ENCODE data around the gene HDAC4. TPM values are rescaled to one million over a fixed set of nuclear protein-coding genes. Genes with fewer than 3 reads are reported as not detected.

The HDAC4 gene
- total RNA-seq, 1 experiment from 2014 or later, result 32.0 TPM

DNA sequence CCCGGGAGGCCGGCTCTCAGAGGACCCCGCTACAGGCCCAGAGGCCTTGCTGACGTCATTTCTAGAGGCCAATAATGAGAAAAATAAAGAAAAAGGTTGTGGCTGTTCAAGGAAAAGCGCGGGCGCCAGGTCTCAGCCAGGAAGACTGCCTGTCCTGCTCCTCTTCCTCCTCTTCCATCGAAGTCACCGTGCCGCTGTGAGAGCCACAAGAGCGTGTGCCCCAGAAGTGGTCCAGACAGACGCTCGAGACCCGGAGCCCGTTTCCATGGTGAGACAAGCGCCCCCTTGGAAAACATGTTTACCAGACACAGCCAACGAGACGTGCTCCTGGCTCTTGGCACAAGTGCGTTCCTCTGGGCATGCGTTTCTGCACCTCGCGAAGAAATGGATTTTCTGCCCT lies 210.5 kb downstream of the HDAC4 start:
- peaks cover 3 to 7% of the 10 kb centered on the region in 2 experiments; a peak in 2 of 4 replicates for H3K4me1 Mint-ChIP-seq
- Histone ChIP-seq H4K91ac (ENCODE audit: insufficient read length, low read depth, low read length) (no peak overlapping the region), H2BK5ac (ENCODE audit: insufficient read length, low read length) (no peak overlapping the region), H3K9me3 (ENCODE audit: control insufficient read depth, low read depth, low read length) (no peaks in the 10 kb centered on the region), H3K79me2 (ENCODE audit: insufficient read depth, low read length) (no peaks in the 10 kb centered on the region; the same call in 1 of the 2 replicates), H3K27me3 (ENCODE audit: insufficient read depth, low read length) (no peaks in the 10 kb centered on the region), H3K9ac (ENCODE audit: extremely low read depth, insufficient read length, low read length) (no peak overlapping the region), H3K27ac (ENCODE audit: insufficient read length, low read depth, low read length) (no peak overlapping the region), H3K79me1 (ENCODE audit: insufficient read depth, low read depth, low read length, poor library complexity, severe bottlenecking) (no peaks in the 10 kb centered on the region), H2AFZ (ENCODE audit: low read length) (no peak overlapping the region), H2BK20ac (ENCODE audit: low read depth, low read length, poor library complexity, severe bottlenecking) (no peak overlapping the region), H2BK12ac (ENCODE audit: insufficient read length, low read depth, low read length) (no peak overlapping the region), H3K23ac (ENCODE audit: insufficient read length, low read depth, low read length) (no peak overlapping the region), H2BK15ac (ENCODE audit: low read depth, low read length) (no peak overlapping the region), H4K5ac (ENCODE audit: insufficient read length, low read depth, low read length) (no peak overlapping the region), H2BK120ac (ENCODE audit: low read depth, low read length, poor library complexity, severe bottlenecking) (no peak overlapping the region), H3K4me2 (ENCODE audit: insufficient read depth, insufficient read length, low read length) (no peak overlapping the region), H2AK5ac (ENCODE audit: insufficient read length, low read length) (no peak overlapping the region), H4K8ac (replicated peaks; ENCODE audit: insufficient read length, low read depth, low read length) (no peak overlapping the region), H3T11ph (ENCODE audit: low read length) (no peak overlapping the region), H3K14ac (ENCODE audit: insufficient read depth, low read length) (no peak overlapping the region), H3K4ac (ENCODE audit: low read depth, low read length) (no peak overlapping the region), H3K4me1 (ENCODE audit: insufficient read depth, low read length) (no peaks in the 10 kb centered on the region), H4K20me1 (ENCODE audit: control insufficient read depth, insufficient read depth, insufficient read length) (no peaks in the 10 kb centered on the region), H3K23me2 (ENCODE audit: insufficient read length, low read depth, low read length, poor library complexity, severe bottlenecking) (no peaks in the 10 kb centered on the region), H3K56ac (ENCODE audit: insufficient read length, low read depth, low read length) (no peak overlapping the region), H3K18ac (ENCODE audit: insufficient read length, low read depth, low read length) (no peak overlapping the region)
- no CpG with 5 or more reads among the region's 22 CpGs for WGBS (ENCODE audit: extremely low coverage, insufficient read length, low lambda C conversion rate)
- peaks cover 0 to 4% of the 10 kb centered on the region in 2 experiments; a peak in 2 of 5 replicates for H3K9me3 Mint-ChIP-seq
- H3K27me3 Mint-ChIP-seq (ENCODE audit: low read depth), result no peaks in the 10 kb centered on the region; the same call in 1 of the 2 replicates
- H3K36me3 Mint-ChIP-seq (ENCODE audit: insufficient read depth in 1 of 3, low read depth in 3 of 3), result peaks cover 25 to 33% (median 33%) of the 10 kb centered on the region in 3 experiments
- no peak overlapping the region; a peak in 1 of 5 replicates for H3K4me3 Mint-ChIP-seq
- H3K27ac Mint-ChIP-seq, result peak overlapping the region in 2 of 3 experiments; percentile 7 to 77; a peak in 2 of 7 replicates
- TF ChIP-seq, protein P1, sequence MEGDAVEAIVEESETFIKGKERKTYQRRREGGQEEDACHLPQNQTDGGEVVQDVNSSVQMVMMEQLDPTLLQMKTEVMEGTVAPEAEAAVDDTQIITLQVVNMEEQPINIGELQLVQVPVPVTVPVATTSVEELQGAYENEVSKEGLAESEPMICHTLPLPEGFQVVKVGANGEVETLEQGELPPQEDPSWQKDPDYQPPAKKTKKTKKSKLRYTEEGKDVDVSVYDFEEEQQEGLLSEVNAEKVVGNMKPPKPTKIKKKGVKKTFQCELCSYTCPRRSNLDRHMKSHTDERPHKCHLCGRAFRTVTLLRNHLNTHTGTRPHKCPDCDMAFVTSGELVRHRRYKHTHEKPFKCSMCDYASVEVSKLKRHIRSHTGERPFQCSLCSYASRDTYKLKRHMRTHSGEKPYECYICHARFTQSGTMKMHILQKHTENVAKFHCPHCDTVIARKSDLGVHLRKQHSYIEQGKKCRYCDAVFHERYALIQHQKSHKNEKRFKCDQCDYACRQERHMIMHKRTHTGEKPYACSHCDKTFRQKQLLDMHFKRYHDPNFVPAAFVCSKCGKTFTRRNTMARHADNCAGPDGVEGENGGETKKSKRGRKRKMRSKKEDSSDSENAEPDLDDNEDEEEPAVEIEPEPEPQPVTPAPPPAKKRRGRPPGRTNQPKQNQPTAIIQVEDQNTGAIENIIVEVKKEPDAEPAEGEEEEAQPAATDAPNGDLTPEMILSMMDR (conservative IDR thresholded peaks at IDR 0.05), result no peak
- peak; percentile 24 for DNase-seq
